Measurements from ENCODE around the gene TRAF3IP1. TPM values are rescaled to one million over a fixed set of nuclear protein-coding genes. Genes with fewer than 3 reads are reported as not detected.
A peak's percentile ranks its signal among the peaks of the same experiment; 100 is the strongest.

The TRAF3IP1 gene
- total RNA-seq, 4 donors from 2014 or later = 19.9 to 38.6 (median 23.6) TPM

GRCh38 chr2:238425505-238425978, 105.2 kb downstream of the TRAF3IP1 start:
- peaks cover 0 to 4% (median 0%) of the 10 kb centered on the region in 4 donors for H3K9me3 ChIP-seq
- intact Hi-C loops (cut with DNase I) = no loop called here
- TF ChIP-seq POLR2A (IDR thresholded peaks at IDR 0.05; ENCODE audit: low read depth) (no peak), POLR2AphosphoS5 (IDR thresholded peaks at IDR 0.05) (no peak), EP300 (IDR thresholded peaks at IDR 0.05) (no peak), CTCF (IDR thresholded peaks at IDR 0.05) (no peak)
- peaks cover 0 to 3% (median 2%) of the 10 kb centered on the region in 4 donors for H3K36me3 ChIP-seq
- peak overlapping the region in 3 of 4 donors; percentile 84 to 88 (median 85) for H3K27ac ChIP-seq (replicated peaks in 1 of 4)
- 73% methylated on average over 15 of the region's 16 CpGs for WGBS
- H3K4me1 ChIP-seq = peaks cover 29 to 45% (median 37%) of the 10 kb centered on the region in 4 donors
- DNase-seq (ENCODE audit: extremely low spot score) = no peak
- H3K27me3 ChIP-seq = no peaks in the 10 kb centered on the region
- peak overlapping the region; percentile 72 to 94 (median 84) for H3K4me3 ChIP-seq

GRCh38 chr2:238425979-238426567, 105.8 kb downstream of the TRAF3IP1 start:
- no peak for TF ChIP-seq CTCF (IDR thresholded peaks at IDR 0.05)
- TF ChIP-seq EP300 (IDR thresholded peaks at IDR 0.05) = no peak
- no peak for TF ChIP-seq POLR2AphosphoS5 (IDR thresholded peaks at IDR 0.05)
- TF ChIP-seq POLR2A (IDR thresholded peaks at IDR 0.05; ENCODE audit: low read depth) = no peak
- intact Hi-C loops (cut with DNase I) = no loop called here
- peaks cover 0 to 10% (median 0%) of the 10 kb centered on the region in 4 donors for H3K9me3 ChIP-seq
- H3K4me3 ChIP-seq = peak overlapping the region; percentile 72 to 94 (median 84)
- H3K27ac ChIP-seq (replicated peaks in 1 of 4) = peak overlapping the region; percentile 84 to 96 (median 86)
- H3K36me3 ChIP-seq = peaks cover 0 to 6% (median 4%) of the 10 kb centered on the region in 4 donors
- peaks cover 24 to 43% (median 33%) of the 10 kb centered on the region in 4 donors for H3K4me1 ChIP-seq
- WGBS = no CpG with 5 or more reads among the region's 24 CpGs
- H3K27me3 ChIP-seq = no peaks in the 10 kb centered on the region
- no peak for DNase-seq (ENCODE audit: extremely low spot score)

- Histone ChIP-seq H3K36me3 (peaks cover 0 to 6% (median 4%) of the 10 kb centered on the region in 4 donors), H3K9me3 (peaks cover 0 to 10% (median 0%) of the 10 kb centered on the region in 4 donors), H3K27me3 (no peaks in the 10 kb centered on the region), H3K4me3 (peak within 1 kb of the TSS; percentile 72 to 94 (median 84)), H3K4me1 (peaks cover 17 to 45% (median 33%) of the 10 kb centered on the region in 4 donors), H3K27ac (replicated peaks in 1 of 4) (peak within 1 kb of the TSS; percentile 84 to 96 (median 86))
- TF ChIP-seq POLR2A (IDR thresholded peaks at IDR 0.05; ENCODE audit: low read depth) (peak; percentile 13), POLR2AphosphoS5 (IDR thresholded peaks at IDR 0.05) (peak; percentile 26 to 68), EP300 (IDR thresholded peaks at IDR 0.05) (no peak), CTCF (IDR thresholded peaks at IDR 0.05) (no peak)
- DNase-seq (ENCODE audit: extremely low spot score) = peak; percentile 94
- no CpG with 5 or more reads among the region's 104 CpGs for WGBS
- intact Hi-C loops (cut with DNase I) = no loop called here
Observed at GRCh38 chr2:238426568-238427434, 106.5 kb downstream of the TRAF3IP1 start, which contains the start of gene ASB1. Gene ASB1, plus strand, starts transcription at chr2:238426927. Its CDS starts 144 bp downstream, at chr2:238427071.

DNA sequence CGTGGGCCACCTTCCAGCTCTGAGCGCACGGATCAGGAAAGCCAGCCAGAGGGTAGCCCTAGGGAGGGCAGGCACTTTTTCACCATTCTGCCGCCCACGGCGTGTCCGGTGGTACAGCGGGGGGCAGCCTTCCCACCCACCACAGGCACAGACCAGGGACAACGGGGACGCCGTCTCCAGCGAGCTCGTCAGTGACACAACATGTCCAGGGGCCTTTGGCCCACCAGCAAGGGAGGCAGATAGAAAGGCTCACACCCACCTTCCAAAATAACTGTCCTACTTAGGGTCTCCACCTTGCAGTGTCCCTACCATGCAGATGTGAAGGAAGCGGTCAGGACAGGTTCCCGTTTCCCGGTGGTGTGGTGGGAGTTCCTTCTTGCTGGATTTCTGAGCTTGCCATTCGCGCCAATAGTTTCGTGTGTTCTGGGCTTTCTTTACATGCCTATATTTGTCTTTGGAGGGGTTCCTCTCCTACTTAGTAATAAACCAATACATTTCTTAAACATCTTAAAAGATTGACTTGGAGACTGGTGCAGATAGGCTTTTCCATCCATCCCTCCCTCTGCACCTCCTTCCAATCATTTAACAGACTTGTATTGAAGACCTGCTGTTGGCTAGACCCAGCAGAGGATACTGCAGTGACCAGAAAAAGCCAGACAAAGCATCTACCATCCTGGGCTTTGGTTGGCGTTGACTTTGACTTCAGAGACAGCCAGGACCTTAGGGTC, 107.3 kb downstream of the TRAF3IP1 start:
- WGBS = 16% methylated on average over 12 of the region's 20 CpGs
- no peaks in the 10 kb centered on the region for H3K27me3 ChIP-seq
- peak overlapping the region; percentile 72 to 94 (median 84) for H3K4me3 ChIP-seq
- intact Hi-C loops (cut with DNase I) = no loop called here
- peaks cover 16 to 47% (median 34%) of the 10 kb centered on the region in 4 donors for H3K4me1 ChIP-seq
- peak overlapping the region; percentile 84 to 96 (median 86) for H3K27ac ChIP-seq (replicated peaks in 1 of 4)
- TF ChIP-seq EP300 (IDR thresholded peaks at IDR 0.05) = no peak
- TF ChIP-seq POLR2AphosphoS5 (IDR thresholded peaks at IDR 0.05) = no peak
- no peak for TF ChIP-seq CTCF (IDR thresholded peaks at IDR 0.05)
- TF ChIP-seq POLR2A (IDR thresholded peaks at IDR 0.05; ENCODE audit: low read depth) = no peak
- DNase-seq (ENCODE audit: extremely low spot score) = no peak
- H3K9me3 ChIP-seq = peaks cover 0 to 10% (median 0%) of the 10 kb centered on the region in 4 donors
- peaks cover 0 to 6% (median 4%) of the 10 kb centered on the region in 4 donors for H3K36me3 ChIP-seq
